Effector CD4-positive, alpha-beta T cell (primary cell): ENCODE results near the gene LAMB4. TPM values are rescaled to one million over a fixed set of nuclear protein-coding genes. Genes with fewer than 3 reads are reported as not detected.

ENCODE experiments used
- DNase-seq: peaks from one replicate; pipeline ENCODE4 v3.0.0-alpha.2; 2020
- total RNA-seq: gene quantifications from one replicate; lab custom pipeline; 2026; lab: John Stamatoyannopoulos, UW

Gene LAMB4, protein sequence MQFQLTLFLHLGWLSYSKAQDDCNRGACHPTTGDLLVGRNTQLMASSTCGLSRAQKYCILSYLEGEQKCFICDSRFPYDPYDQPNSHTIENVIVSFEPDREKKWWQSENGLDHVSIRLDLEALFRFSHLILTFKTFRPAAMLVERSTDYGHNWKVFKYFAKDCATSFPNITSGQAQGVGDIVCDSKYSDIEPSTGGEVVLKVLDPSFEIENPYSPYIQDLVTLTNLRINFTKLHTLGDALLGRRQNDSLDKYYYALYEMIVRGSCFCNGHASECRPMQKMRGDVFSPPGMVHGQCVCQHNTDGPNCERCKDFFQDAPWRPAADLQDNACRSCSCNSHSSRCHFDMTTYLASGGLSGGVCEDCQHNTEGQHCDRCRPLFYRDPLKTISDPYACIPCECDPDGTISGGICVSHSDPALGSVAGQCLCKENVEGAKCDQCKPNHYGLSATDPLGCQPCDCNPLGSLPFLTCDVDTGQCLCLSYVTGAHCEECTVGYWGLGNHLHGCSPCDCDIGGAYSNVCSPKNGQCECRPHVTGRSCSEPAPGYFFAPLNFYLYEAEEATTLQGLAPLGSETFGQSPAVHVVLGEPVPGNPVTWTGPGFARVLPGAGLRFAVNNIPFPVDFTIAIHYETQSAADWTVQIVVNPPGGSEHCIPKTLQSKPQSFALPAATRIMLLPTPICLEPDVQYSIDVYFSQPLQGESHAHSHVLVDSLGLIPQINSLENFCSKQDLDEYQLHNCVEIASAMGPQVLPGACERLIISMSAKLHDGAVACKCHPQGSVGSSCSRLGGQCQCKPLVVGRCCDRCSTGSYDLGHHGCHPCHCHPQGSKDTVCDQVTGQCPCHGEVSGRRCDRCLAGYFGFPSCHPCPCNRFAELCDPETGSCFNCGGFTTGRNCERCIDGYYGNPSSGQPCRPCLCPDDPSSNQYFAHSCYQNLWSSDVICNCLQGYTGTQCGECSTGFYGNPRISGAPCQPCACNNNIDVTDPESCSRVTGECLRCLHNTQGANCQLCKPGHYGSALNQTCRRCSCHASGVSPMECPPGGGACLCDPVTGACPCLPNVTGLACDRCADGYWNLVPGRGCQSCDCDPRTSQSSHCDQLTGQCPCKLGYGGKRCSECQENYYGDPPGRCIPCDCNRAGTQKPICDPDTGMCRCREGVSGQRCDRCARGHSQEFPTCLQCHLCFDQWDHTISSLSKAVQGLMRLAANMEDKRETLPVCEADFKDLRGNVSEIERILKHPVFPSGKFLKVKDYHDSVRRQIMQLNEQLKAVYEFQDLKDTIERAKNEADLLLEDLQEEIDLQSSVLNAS (N-terminal part only)
- total RNA-seq, result not detected

DNA sequence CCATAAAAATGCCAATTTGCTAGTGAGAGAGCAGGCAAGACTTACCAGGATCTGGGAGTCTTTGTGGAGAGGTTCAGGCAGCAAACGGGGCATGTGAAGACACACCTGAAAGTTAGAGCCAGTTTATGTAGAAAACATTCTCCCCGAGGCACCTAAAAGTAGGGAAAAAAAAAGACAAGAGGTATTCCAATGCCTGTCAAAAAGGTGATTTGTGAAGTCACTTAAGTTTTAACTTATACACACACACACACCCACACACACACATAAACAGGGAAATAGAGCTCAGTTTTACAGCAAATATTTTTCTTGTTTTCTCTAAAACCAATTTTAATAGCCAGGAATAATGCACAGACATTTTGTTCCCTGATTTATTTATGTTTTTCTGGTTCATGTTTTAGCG lies at the start of gene LAMB4:
LAMB4 (minus strand) TSS at position 101 of the 400 bp plus-strand sequence. CDS start 7,197 bp downstream, outside the sequence.
- no peak for DNase-seq

DNA sequence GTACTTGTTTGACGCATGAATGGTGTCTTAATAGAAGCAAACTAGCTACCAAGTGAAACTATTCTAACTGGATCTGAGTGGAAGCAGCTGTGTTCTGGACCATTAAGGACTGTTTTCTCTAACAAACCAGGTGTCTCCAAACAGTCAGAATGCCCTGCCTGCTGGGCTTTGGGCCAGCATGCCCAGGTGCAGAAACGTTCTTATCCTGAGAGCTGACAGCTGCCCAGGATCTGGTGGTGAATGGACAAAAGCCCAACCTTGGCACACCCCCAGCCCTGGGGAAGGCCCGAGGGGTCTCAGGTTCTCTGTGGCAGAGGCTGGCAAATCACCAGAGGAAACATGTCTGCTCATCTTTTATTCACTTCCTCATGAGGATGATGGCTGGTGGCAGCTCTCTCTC lies 48.2 kb upstream of the LAMB4 start:
- DNase-seq, result no peak

DNA sequence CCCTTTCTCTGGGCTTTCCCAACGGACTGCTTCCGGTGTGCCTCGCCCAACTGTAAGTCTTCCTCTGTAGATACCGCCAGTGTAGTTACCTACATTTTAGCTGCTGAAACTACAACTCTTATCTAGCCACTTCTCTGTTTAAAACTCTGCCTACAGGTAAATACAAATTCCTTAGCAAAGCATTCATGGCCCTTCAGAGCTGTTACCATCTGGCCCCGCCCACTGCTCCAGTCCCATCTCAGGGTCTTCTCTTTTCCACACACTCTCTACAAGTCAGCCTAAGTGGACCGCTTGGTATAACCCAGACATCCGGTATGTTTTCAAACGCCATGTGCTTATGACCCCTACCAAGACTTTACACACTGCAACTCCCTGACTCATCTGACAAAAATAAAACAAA lies 41.0 kb upstream of the LAMB4 start:
- DNase-seq, result no peak

DNA sequence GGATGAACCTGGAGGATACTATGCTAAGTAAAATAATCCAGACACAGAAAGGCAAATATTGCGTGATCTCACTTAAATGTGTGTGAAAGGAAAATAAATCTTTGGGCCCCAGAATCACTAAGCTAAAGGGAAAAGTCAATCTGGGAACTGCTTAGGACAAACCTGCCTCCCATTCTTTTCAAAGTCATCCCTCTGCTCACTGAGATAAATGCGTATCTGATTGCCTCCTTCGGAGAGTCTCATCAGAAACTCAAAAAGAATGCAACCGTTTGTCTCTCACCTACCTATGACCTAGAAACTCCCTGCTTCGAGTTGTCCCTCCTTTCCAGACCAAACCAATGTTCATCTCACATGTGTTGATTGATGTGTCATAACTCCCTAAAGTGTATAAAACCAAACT lies 40.1 kb upstream of the LAMB4 start:
- no peak for DNase-seq

DNA sequence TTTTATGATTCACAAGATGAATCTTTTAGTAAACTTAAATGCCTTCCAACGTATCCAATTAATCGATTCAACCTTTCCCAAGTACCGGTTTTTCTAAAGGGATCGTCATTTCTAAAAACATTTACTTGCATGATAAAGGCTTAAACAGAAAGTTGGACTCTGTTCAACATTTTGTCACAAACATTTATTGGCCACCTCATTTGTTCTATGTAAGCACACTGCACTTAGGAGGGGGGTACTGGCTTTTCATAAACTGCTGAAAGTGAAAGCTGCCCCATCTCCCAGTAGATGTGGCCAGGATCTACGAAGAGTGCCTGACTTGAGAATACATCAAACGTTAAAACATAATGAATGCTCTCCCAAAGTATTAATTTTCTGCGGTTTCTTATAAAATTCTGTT lies 37.3 kb upstream of the LAMB4 start:
- DNase-seq, result no peak

DNA sequence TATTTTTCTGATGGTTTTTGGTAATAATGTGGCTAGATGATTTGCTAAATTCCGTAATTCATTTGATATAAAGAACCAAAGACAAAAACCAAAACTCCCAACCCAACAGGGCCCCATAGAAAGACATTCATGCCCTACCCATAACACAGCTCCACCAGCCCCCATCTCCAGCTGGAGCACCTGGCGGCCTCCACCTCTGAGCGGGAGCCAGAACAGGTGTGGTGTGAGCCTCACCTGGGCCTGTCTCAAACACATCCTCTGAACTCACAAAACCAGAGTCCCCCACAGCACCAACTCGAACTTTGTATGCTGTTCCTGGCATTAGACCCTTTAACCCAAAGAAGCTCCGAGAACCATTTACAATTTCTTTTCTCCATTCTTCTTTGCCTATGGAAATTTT lies 36.5 kb upstream of the LAMB4 start:
- no peak for DNase-seq

DNA sequence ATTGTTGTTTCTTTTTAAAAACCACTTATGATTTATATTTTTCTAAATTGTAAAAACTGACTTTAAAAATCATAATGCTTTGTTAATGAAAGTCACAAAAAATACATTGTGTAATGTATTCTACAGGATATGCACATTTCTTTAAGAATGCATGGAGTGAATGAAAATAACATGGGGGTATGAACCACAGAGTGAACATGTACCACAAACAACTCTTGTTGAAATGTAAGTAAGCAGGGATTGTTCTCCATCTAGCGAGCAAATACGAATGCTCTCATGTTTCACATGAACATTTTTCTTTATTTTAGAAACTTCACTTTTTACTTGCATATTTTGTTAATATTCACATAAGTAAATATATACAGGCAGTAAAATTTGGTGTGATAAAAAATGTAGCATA lies 35.6 kb upstream of the LAMB4 start:
- no peak for DNase-seq

DNA sequence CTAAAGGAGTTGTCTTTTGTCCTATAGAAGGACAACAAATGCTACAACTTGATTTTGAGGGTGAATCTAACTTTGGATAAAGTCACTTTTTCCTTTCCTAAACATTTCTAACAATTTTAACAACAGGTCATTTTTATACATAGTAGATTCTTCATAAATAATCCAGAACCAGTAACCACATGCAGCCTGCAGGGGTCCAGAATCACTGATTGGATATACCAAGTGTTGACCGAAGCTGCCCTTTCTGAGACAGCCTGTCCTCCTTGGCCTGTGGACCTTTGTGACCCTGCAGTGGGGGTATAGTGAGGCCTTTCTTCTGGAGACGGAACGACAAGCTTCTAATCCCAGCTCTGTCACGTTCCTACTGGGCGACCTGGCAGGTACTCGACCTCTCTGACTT lies 34.8 kb upstream of the LAMB4 start:
- DNase-seq, result no peak

DNA sequence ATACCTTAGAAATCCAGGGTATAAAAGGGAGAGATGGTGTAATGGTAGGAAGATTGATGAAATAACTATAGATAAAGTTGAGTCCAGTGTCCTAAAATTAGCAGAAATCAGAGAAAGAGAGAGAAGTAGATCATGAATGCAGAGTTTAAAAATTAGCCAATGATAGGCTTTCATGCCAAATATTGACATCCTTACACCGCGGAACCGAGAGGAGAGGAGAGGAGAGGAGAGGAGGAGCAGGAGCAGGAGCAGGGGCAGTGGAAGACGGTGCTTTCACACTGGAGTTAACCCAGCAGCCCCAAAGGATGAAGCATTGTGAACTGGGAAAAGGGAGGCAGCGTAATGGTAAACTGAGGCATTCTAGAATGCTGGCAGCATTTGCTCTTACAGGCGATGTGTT lies 34.2 kb upstream of the LAMB4 start:
- DNase-seq, result no peak

DNA sequence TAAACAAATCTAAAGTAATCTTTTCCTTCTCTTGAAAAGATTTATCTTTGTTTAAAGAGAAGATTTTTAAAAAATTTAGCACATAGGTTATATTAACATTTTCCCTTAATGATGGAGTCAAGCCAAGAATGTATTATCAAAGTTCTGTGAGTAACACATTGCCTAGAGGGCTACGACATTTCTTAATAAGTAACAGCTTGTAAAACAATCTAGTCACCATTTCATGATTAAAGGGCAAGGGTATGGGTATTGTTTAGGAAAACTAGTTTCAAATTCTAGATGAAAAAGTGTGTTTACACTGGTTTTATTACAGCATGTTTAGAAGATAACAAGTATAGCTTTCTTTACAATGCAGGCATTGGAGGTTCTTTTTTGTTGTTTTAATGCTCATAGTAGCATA lies 28.6 kb upstream of the LAMB4 start:
- no peak for DNase-seq

DNA sequence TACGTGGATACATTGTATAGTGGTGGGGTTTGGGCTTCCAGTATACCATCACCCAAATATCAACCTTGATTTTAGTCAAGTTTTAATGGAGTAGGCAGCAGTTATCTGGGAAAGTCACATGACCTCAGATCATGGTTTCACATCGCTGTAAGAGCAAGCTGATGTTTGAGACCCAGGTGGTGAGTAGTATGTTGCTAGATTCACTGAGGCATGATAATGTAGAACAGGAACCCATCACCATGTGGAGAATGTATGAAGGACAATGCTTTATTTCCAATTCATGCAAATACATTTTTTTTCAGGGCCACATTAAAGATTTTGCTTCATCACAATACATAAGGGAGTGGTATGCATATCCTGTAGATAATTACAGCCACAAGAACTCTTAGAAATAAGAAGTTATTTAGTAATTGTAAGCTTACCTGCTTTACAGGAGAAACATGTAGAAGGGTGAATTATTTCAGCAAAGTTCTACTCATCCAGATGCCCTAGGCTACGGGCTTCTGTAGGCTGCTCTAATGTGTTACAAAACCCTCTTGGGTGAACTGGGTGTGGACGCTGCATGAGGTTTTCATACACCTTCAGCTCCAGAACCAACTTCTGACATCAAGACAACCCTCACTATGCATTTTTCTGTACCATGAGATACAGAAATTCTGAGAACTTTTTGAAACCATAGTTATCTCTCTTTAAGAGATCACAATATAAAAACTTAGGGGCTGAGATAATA lies 27.6 kb upstream of the LAMB4 start:
- DNase-seq, result no peak

DNA sequence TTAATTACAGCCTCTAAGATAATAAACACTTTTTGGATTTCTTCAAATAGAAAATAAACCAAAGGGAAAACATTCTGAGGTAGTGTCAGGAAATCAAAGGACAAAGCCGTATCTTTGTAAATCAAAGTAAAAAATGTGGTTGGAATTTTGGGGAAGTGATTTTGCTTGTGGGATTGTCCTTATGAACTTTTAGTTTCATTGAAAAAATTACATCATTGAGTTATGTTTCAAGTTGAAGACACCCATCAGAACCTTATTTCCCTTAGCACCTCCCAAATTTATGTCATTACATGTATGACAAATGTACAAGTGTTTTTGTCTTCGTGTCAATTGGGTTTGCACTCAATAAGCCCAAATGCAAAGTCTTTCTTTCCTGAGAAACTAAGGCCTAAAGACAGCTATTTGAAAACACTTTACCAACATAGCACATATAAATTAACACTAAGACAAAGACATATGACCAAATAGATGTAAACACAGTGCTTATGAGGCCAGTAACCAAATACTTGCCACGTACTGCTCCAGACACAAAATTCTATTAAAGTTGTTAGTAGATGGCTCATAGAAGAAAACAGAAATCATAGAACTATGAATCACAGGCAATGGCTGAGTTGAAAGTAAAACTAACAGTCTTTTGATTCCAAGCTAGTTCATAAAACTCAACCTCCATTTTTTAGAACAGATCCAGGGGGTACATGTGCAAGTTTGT lies 26.9 kb upstream of the LAMB4 start:
- no peak for DNase-seq

DNA sequence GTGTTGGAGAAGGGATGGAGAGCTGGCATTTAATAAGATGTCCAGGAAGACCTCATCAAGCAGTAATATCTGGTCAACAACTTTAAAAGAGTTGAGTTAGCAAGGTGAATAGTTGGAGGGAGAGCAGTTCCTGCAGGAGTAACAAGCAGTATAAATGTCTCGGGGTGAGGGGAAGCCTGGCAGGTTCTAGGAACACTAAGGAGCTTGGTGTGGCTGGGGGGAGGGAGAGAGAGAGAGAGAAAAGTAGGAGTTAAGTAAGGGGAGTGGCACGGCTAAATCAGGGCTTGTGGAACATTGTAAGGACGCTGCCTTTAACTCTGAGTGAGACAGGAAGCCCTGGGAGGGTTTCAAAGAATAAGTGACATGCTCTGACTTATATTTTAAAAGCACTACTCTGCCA lies 22.0 kb upstream of the LAMB4 start:
- DNase-seq, result no peak

DNA sequence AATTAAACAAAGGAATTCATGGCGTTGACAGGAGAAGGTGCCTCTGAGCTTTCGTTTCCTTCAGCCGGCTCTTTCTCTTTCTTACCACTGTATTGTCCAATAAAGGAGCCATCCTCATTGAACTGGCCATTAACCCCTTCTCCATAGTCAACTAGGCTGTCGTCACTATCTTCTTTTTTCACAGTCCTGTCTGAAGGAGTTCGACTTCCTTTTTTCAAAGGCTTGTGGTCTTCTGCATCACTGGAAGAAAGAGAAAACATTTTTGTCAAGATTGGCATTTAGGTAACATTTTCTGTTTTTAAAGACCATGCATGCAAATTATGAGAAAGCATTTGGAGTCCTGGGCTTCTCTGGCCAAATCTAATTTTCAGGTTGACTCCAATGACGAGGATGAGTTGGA lies 19.7 kb upstream of the LAMB4 start:
- DNase-seq, result no peak

DNA sequence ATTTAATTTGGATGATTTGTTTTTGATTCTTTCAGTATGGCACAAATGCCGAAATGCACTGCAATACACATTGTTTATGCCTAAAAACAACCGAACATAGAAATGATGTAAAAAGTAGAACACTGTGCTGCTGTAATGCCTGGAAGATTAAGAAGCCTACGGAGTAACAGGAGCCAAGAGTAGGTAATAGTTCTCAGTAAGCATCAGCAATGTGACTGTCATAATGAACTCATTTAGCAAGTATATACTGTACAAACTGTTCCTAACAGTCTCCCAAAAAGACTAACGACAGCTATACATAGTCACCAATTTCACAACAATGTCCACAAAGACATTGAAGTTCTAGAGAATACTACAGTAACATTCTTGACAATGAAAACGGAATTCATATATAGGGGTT lies 19.0 kb upstream of the LAMB4 start:
- DNase-seq, result no peak

DNA sequence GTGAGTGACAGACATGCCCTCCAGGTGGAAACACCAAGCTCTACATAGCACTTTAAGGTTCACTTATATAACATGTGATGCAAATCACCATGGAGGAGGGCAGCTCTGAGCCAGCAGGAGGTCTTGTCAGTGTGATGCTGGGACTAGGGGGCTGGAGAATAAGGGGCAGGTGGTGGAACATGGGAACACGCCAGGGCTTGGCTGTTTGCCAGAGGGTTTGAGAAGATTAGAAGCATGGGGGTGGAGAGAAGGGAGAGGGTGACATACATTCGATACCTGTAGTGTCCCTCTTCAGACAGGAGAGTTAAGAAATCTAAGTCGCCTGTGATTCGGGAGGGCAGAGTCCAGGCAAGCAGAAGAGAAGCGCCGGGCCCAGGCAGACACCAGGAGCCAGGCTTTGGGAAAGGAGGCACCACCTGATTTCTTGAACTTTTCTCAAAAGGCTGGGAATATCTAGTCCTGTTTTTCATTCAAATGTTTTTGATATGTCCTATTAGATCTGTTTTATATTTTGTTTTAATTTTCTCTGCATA lies 16.9 kb upstream of the LAMB4 start:
- DNase-seq, result no peak

DNA sequence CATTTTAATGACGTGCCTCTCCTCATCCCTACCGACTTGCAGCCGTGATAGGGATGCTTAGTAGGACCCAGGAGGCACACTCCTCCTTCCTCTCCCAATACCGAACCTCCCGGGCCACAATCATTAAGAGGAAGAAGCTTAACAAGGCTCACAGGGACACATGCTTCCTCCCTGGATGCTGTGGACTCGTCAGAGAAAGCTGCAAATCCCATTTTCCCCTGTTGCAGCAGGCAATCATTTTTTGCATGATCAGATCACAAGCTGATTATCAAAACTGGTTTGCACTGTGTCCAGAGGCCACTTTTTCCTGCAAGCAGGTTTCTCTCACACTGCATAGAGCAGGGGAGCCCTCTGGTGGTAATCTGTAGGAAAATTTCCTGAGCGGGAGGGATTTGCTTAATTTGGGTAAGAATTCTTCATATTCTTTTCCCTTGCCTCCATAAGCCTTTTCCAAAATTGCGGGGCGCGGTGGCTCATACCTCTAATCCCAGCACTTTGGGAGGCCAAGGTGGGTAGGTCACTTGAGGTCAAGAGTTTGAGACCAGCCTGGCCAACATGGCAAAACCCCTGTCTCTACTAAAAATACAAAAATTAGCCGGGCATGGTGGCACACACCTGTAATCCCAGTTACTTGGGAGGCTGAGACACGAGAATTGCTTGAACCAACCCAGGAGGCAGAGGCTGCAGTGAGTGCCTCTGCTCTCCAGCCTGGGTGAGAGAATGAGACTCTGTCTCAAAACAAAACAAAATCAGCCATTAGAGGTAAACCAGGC lies 16.1 kb upstream of the LAMB4 start:
- peak; percentile 2 for DNase-seq

DNA sequence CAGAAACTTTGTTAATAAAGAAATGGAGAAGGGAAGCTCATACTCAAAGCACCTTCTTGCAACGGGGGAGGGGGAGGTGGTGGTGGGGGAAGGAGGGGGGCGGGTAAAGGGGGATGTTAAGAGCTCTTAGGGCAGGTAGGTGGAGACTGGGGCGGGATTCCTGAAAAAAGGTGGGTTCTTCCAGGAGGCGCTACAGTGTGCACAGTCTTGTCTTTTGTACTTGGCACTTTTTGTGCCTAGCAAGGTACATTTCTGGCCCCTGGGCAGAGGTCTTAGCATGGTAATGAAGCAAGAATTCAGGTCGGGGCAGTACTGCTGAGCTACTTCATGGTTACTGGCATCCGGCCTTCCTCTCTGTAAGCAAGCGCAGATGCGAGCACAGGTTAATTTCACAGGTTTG lies 15.2 kb upstream of the LAMB4 start:
- DNase-seq, result no peak

DNA sequence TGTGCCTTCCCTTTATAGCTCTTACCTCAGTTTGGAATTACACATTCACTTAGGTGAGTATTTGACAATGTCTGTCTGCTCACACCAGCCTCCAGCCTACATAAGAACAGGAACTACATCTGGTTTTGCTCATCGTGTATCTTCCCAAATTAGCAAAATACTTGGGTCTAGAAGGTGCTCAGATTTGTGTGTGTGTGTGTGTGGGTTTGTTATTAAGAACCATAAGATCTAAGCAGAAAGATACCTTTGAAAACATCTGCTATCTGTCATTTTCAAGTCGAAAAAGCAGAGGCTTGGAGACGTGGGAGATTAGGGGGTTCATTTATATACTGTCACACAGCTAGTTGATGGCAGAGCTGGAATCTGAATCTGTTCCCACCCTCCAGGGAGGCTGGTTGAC lies 14.8 kb upstream of the LAMB4 start:
- DNase-seq, result no peak

DNA sequence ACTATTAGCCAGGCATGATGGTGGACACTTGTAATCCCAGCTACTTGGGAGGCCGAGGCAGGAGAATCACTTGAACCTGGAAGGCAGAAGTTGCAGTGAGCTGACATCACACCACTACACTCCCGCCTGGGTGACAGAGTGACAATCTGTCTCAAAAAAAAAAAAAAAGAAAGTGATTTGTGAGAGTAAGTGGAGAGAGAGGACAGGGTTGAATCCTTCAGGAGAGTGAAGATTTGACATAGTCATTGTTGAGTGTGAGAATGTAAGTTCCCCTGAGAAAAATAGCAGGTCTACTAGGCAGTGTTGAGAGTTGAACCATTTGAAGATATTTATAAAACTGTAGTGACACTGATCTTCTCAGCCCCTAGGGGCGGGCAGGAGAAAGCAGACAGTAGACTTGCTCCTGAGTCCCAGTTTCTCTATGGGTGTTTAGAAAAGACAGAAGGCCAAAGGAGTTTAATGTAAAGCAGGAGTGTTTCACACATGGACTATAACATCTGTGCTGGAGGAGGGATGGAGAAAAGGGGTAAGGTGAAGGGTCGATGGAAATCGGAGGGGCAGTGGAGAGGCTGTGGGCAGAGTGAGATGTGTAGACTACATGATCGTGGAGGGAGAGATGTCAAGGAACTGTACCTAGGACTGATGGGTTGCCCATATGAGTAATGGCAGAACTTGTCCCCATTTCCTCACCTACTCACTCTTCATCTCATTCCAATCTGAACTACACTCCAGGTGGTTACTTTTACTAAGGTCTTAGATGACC lies 13.7 kb upstream of the LAMB4 start:
- no peak for DNase-seq
